Neutrophil (primary cell): Measurements from ENCODE around the gene TRAIP.
A peak's percentile ranks its signal among the peaks of the same experiment; 100 is the strongest.

Experiments used
- H3K27ac ChIP-seq: fragments of 200-600 bp; sonication (generic); 2 replicates; pipeline ENCODE4 v1.5.1; 2016; ENCODE audit warnings: mild to moderate bottlenecking, moderate library complexity
- H3K27me3 ChIP-seq: fragments of 200-600 bp; sonication (generic); 2 replicates; pipeline ENCODE4 v1.6.0; 2016; ENCODE audit warnings: mild to moderate bottlenecking
- H3K36me3 ChIP-seq: fragments of 200-600 bp; sonication (generic); 2 replicates; pipeline ENCODE4 v1.5.1; 2017
- H3K4me1 ChIP-seq, 2 experiments: fragments of 200-600 bp in 1 of 2; sonication (generic) in 1 of 2; 1 replicate in 1 of 2; 2 replicates in 1 of 2; pipeline versions ENCODE4 v1.5.1 to v1.6.1; 2013 to 2016; ENCODE audit warnings: low read depth in 1 of 2, low read length in 1 of 2, mild to moderate bottlenecking in 1 of 2, moderate library complexity in 1 of 2; ENCODE audit not compliant: control insufficient read depth in 1 of 2, insufficient read depth in 1 of 2
- H3K4me3 ChIP-seq, 2 experiments: fragments of 200-600 bp in 1 of 2; sonication (generic) in 1 of 2; 1 replicate in 1 of 2; 2 replicates in 1 of 2; pipeline ENCODE4 v1.5.1; 2013 to 2016; ENCODE audit warnings: low read depth in 1 of 2, low read length in 1 of 2, mild to moderate bottlenecking in 1 of 2, moderate library complexity in 1 of 2
- H3K9me3 ChIP-seq: fragments of 200-600 bp; sonication (generic); 2 replicates; pipeline ENCODE4 v1.5.1; 2016
- TF ChIP-seq, protein P1 (sequence below): fragments of 200-600 bp; sonication (generic); IDR thresholded peaks from 2 replicates; pipeline ENCODE4 v1.5.1; 2016; ENCODE audit warnings: antibody characterized with exemption

Gene TRAIP

GRCh38 chr3:49805367-49805782, 51.0 kb downstream of the TRAIP start:
- Histone ChIP-seq H3K4me1 (peaks cover 48 to 55% of the 10 kb centered on the region in 2 experiments), H3K9me3 (no peaks in the 10 kb centered on the region), H3K27ac (no peak overlapping the region), H3K4me3 (no peak overlapping the region), H3K27me3 (peaks cover 25% of the 10 kb centered on the region), H3K36me3 (peaks cover 39% of the 10 kb centered on the region)
- TF ChIP-seq, protein P1, sequence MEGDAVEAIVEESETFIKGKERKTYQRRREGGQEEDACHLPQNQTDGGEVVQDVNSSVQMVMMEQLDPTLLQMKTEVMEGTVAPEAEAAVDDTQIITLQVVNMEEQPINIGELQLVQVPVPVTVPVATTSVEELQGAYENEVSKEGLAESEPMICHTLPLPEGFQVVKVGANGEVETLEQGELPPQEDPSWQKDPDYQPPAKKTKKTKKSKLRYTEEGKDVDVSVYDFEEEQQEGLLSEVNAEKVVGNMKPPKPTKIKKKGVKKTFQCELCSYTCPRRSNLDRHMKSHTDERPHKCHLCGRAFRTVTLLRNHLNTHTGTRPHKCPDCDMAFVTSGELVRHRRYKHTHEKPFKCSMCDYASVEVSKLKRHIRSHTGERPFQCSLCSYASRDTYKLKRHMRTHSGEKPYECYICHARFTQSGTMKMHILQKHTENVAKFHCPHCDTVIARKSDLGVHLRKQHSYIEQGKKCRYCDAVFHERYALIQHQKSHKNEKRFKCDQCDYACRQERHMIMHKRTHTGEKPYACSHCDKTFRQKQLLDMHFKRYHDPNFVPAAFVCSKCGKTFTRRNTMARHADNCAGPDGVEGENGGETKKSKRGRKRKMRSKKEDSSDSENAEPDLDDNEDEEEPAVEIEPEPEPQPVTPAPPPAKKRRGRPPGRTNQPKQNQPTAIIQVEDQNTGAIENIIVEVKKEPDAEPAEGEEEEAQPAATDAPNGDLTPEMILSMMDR, result no peak

DNA sequence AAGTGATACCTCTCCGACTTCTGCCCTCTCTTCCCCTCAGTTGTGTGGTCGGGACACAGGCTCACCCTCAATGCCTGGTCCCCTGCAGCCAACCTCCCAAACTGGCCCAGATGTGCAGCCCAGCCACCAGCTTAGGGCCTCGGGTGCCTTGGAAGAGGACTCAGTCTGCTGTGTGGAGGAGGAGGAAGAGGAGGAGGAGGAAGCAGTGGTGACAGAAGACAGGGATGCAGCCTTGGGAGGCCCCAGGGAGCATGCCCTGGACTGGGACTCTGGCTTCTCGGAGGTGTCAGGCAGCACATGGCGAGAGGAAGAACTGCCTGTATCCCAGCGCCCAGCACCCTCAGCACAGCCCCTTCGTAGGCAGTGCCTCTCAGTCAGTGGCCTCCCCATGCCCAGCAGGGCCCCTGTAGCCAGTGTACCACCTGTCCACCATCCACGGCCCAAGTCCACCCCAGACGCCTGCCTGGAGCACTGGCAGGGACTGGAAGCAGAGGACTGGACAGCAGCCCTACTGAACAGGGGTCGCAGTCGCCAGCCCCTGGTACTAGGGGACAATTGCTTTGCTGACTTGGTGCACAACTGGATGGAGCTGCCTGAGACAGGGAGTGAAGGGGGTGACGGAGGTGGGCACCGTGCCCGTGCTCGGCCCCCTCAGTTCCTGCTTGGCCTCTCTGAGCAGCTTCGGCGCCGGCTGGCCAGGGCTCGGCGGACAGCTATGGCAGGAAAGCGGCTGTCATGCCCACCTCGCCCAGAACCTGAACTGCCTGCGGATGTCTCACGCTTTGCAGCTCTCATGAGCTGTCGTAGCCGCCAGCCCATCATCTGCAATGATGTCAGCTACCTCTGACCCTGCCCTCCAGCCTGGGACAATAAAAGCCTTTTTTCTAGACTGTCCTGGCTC, 52.0 kb downstream of the TRAIP start:
- peak overlapping the region; percentile 93 to 100 for H3K4me3 ChIP-seq
- H3K4me1 ChIP-seq, result peaks cover 48 to 55% of the 10 kb centered on the region in 2 experiments
- H3K27me3 ChIP-seq, result peaks cover 25% of the 10 kb centered on the region
- TF ChIP-seq, protein P1, result no peak
- H3K9me3 ChIP-seq, result no peaks in the 10 kb centered on the region
- H3K36me3 ChIP-seq, result peaks cover 29% of the 10 kb centered on the region
- no peak overlapping the region for H3K27ac ChIP-seq

- peak overlapping the region; percentile 78 for H3K27ac ChIP-seq
- TF ChIP-seq, protein P1, result no peak
- peak overlapping the region; percentile 93 to 100 for H3K4me3 ChIP-seq
- H3K4me1 ChIP-seq, result peaks cover 48 to 55% of the 10 kb centered on the region in 2 experiments
- H3K27me3 ChIP-seq, result peaks cover 25% of the 10 kb centered on the region
- H3K9me3 ChIP-seq, result no peaks in the 10 kb centered on the region
- H3K36me3 ChIP-seq, result peaks cover 21% of the 10 kb centered on the region
Observed at GRCh38 chr3:49803465-49804140, 52.8 kb downstream of the TRAIP start.

- H3K4me1 ChIP-seq, result peaks cover 48 to 55% of the 10 kb centered on the region in 2 experiments
- peak within 1 kb of the TSS; percentile 78 for H3K27ac ChIP-seq
- peak within 1 kb of the TSS; percentile 93 to 100 for H3K4me3 ChIP-seq
- TF ChIP-seq, protein P1, result peak; percentile 86
- peaks cover 25% of the 10 kb centered on the region for H3K27me3 ChIP-seq
- peaks cover 17% of the 10 kb centered on the region for H3K36me3 ChIP-seq
- no peaks in the 10 kb centered on the region for H3K9me3 ChIP-seq
Observed at GRCh38 chr3:49802719-49803464, 53.5 kb downstream of the TRAIP start, which contains the start of gene INKA1. Gene INKA1 (plus strand): TSS chr3:49803261. CDS start chr3:49803393, 132 bp downstream.

DNA sequence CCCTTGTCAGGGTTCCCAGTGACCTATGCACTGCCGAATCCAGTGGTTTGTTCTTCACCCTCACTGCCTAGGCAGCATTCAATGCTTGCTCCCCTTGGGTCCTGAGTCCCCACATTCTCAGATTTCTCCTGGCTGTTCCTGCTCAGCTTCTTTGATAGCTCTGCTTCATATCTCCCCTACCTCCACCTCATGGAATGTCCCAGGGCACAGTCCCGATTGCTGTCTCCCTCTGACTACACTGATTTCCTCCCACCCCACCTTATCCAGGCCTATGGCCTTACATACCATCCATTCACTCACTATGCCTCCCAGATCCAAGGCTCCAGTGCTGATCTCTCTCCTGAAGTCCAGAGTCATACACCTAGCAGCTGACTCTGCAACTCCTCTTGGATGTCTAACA, 55.2 kb downstream of the TRAIP start:
- Histone ChIP-seq H3K9me3 (no peaks in the 10 kb centered on the region), H3K36me3 (peaks cover 7% of the 10 kb centered on the region), H3K4me3 (no peak overlapping the region), H3K4me1 (peaks cover 33 to 38% of the 10 kb centered on the region in 2 experiments), H3K27me3 (peaks cover 25% of the 10 kb centered on the region), H3K27ac (no peak overlapping the region)
- TF ChIP-seq, protein P1, result no peak
